ENCODE measurements around the gene ZNF366.
"Not testable (repeated sequence)": the region's sequence is repeated elsewhere in the genome, so short reads cannot be mapped to it uniquely, and the experiment has no call there.

Gene ZNF366

DNA sequence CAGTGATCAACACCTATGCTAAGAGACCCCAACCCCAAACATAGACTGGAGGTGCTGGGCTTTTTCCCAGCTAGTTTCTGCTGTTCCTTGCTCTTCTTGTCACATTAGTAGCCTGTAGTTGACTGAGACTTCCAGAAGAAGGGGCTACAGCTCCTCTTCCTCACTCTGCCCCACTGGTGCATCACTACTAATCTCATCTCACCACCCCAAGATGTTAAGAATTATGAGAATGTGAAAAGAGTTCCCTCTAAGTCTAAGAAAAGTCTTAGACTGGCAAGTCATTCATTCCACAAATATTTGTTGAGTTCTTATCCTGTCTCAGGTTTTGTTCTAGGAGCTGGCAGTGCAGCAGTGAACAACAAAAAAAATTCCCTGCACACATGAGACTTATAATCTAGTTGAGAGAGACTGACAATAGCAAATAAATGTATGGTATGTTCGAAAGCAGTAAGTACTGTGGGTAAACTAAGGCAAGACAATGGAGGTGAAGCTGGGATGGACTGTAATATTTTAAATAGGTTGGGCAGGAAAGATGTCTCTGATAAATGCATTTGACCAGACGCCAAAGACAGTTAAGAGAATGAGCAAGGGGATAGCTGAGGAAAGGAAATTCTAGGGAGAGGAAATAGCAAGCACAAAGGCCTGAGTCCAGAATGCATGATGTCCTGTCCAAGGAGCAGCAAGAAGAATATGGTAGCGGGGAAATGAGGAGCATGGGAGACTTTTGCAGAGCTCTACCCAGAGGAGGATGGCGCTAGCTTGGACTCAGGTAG is 94.7 kb downstream of the ZNF366 start:
- peak; percentile 60 for DNase-seq (ENCODE audit: low read depth)
- no peak overlapping the region for H3K4me3 ChIP-seq (ENCODE audit: control insufficient read depth, low read depth, low read length)
- TF ChIP-seq, protein P1, sequence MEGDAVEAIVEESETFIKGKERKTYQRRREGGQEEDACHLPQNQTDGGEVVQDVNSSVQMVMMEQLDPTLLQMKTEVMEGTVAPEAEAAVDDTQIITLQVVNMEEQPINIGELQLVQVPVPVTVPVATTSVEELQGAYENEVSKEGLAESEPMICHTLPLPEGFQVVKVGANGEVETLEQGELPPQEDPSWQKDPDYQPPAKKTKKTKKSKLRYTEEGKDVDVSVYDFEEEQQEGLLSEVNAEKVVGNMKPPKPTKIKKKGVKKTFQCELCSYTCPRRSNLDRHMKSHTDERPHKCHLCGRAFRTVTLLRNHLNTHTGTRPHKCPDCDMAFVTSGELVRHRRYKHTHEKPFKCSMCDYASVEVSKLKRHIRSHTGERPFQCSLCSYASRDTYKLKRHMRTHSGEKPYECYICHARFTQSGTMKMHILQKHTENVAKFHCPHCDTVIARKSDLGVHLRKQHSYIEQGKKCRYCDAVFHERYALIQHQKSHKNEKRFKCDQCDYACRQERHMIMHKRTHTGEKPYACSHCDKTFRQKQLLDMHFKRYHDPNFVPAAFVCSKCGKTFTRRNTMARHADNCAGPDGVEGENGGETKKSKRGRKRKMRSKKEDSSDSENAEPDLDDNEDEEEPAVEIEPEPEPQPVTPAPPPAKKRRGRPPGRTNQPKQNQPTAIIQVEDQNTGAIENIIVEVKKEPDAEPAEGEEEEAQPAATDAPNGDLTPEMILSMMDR (IDR thresholded peaks at IDR 0.05; ENCODE audit: control insufficient read depth, insufficient read depth, low read depth, low read length, missing control alignments), result peak; percentile 68

DNA sequence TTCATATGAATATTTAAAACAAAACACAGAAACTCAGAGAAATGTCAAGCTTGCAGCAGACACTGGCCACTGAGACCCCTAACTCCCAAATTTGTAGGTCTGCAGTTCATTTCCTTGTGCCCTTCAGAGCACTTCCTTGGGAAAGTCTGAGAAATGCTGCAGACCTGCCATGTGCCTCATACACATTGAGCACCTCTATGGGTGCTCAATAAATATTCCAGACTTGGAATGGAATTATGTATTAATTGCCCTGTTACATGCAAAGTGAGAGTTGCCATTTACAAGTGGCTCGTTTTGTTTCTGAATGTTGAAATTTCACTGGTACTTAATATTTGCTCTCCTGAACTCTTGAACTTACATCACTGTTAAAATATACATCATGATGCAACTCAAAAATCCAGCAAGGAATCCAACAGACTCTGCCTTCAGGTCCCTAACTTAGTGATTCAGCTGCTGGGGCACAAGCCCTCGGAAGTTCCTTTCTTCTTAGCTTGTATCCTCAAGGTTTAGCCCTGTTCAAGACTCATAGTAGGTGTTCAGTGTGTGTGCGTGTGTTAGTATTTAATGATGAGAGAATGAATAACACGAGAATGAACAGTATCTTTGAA is 96.4 kb downstream of the ZNF366 start:
- H3K4me3 ChIP-seq (ENCODE audit: control insufficient read depth, low read depth, low read length), result no peak overlapping the region
- TF ChIP-seq, protein P1 (IDR thresholded peaks at IDR 0.05; ENCODE audit: control insufficient read depth, insufficient read depth, low read depth, low read length, missing control alignments), result no peak
- DNase-seq (ENCODE audit: low read depth), result no peak

DNA sequence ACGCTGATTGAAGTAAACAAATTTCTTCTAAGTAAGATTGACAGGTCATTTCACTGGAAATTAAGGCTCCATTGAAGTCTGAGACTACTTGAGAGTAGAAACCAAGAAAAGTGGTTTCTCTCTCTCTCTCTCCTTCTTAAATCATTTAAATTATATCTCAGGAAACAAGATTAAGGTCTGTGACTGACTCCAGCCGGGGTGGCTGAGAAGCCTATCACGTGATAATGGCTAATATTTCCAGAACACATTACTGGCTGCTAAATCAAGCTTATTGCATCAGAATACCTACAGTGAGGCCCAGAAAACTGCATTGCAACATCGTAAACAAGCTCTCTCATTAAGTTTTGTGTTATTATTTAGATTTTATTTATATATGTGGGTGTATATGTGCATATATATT is 98.6 kb downstream of the ZNF366 start:
- no peak for DNase-seq (ENCODE audit: low read depth)
- TF ChIP-seq, protein P1 (IDR thresholded peaks at IDR 0.05; ENCODE audit: control insufficient read depth, insufficient read depth, low read depth, low read length, missing control alignments), result no peak
- H3K4me3 ChIP-seq (ENCODE audit: control insufficient read depth, low read depth, low read length), result no peak overlapping the region

DNA sequence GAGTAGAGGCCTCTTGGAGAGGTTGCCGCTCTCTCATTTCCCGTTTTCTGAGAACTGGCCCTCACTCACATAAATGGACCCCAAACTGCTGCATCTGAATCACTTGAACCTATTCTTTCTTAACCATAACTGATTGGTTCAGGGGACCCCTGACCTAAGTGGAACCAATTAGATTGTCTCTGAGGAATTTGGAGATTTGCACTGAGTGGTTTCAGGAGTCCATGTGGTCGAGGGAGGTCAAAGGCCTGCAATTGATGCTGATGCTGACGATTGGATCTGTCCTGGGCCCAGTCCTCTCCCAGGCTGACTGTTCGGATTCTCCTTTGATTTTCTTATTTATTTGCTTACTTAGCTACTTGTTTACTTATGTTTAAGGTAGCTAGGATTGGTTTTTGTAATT is 99.1 kb downstream of the ZNF366 start:
- DNase-seq (ENCODE audit: low read depth), result no peak
- H3K4me3 ChIP-seq (ENCODE audit: control insufficient read depth, low read depth, low read length), result no peak overlapping the region
- TF ChIP-seq, protein P1 (IDR thresholded peaks at IDR 0.05; ENCODE audit: control insufficient read depth, insufficient read depth, low read depth, low read length, missing control alignments), result no peak

GRCh38 chr5:72407541-72407940 is 99.7 kb downstream of the ZNF366 start:
- TF ChIP-seq, protein P1 (IDR thresholded peaks at IDR 0.05; ENCODE audit: control insufficient read depth, insufficient read depth, low read depth, low read length, missing control alignments), result no peak
- H3K4me3 ChIP-seq (ENCODE audit: control insufficient read depth, low read depth, low read length), result no peak overlapping the region
- DNase-seq (ENCODE audit: low read depth), result no peak

DNA sequence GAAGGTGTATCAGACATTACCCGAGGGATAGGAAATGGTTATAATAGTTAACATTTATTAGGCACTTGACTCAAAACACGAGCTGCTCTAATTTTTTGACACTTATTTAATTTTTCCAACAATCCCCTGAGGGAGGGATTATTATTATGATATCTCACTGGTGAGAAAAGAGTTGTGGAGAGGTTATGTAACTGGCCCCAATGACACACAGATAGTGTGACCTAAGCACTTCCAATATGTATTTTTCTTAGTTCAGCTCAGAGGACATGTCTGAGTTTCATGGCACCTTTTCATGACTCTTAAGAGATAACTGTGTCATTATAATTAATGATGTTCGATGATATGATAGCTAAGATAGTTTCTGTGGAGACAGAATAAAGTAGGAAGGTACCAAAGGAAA is 100.1 kb downstream of the ZNF366 start:
- no peak overlapping the region for H3K4me3 ChIP-seq (ENCODE audit: control insufficient read depth, low read depth, low read length)
- no peak for DNase-seq (ENCODE audit: low read depth)
- TF ChIP-seq, protein P1 (IDR thresholded peaks at IDR 0.05; ENCODE audit: control insufficient read depth, insufficient read depth, low read depth, low read length, missing control alignments), result no peak

DNA sequence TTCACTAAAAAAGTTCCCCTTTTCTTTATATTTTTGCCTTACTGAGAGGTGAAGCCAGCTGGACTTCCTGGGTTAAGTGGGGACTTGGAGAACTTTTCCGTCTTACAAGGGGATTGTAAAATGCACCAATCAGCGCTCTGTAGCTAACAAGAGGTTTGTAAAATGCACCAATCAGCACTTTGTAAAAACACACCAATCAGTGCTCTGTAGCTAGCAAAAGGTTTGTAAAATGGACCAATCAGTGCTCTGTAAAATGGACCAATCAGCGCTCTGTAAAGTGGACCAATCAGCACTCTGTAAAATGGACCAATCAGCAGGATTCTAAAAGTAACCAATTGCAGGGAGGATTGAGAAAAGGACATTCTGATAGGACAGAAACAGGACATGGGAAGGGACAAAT is 102.4 kb downstream of the ZNF366 start:
- H3K4me3 ChIP-seq (ENCODE audit: control insufficient read depth, low read depth, low read length); DNase-seq (ENCODE audit: low read depth): not testable (repeated sequence)

All from AG09309 (cell line).